PC-9 (cell line): Measurements from ENCODE around the gene KRTAP1-1. TPM values are rescaled to one million over a fixed set of nuclear protein-coding genes. Genes with fewer than 3 reads are reported as not detected.

Experiments
- BruUV-seq: library from RNA; stranded (reverse); fragments of 400-500 nt; replicated peaks from 2 replicates; lab custom pipeline; 2021; lab: Mats Ljungman, UMichigan
- CTCF ChIA-PET: fragments of 300-600 bp; sonication (Branson Sonifier 250); formaldehyde crosslinking; loops from one replicate; lab custom pipeline; 2022; ENCODE audit warnings: antibody characterized with exemption; lab: Charles Lee
- POLR2A ChIA-PET: fragments of 300-600 bp; sonication (Branson Sonifier 250); formaldehyde crosslinking; loops from one replicate; lab custom pipeline; 2022; ENCODE audit warnings: antibody characterized with exemption; ENCODE audit not compliant: unreplicated experiment; lab: Charles Lee
- DNase-seq, 2 experiments: peaks; one replicate each; pipeline versions ENCODE4 v3.0.0 to v3.0.0-alpha.2; 2015 to 2022; ENCODE audit warnings: mixed read lengths in 1 of 2
- H2AFZ ChIP-seq: fragments of 200-600 bp; sonication (generic); 2 replicates; pipeline ENCODE4 v1.8.1; 2017; ENCODE audit warnings: antibody characterized with exemption
- H3F3A ChIP-seq: fragments of 200-600 bp; sonication (generic); 2 replicates; pipeline ENCODE4 v1.8.1; 2017; ENCODE audit warnings: antibody characterized with exemption, mild to moderate bottlenecking, low read depth; ENCODE audit not compliant: insufficient read depth
- H3K27ac ChIP-seq: fragments of 200-600 bp; sonication (generic); 2 replicates; pipeline ENCODE4 v1.6.1; 2016; ENCODE audit warnings: mixed run types
- H3K27me3 ChIP-seq: fragments of 200-600 bp; sonication (generic); 2 replicates; pipeline ENCODE4 v1.6.1; 2016; ENCODE audit warnings: low read depth, mixed run types; ENCODE audit not compliant: insufficient read depth
- H3K36me3 ChIP-seq: fragments of 200-600 bp; sonication (generic); 2 replicates; pipeline ENCODE4 v1.6.1; 2016; ENCODE audit warnings: low read depth, mixed run types
- H3K4me1 ChIP-seq: fragments of 200-600 bp; sonication (generic); replicated peaks from 2 replicates; pipeline ENCODE4 v1.6.1; 2016; ENCODE audit warnings: mixed run types; ENCODE audit not compliant: insufficient read depth
- H3K4me2 ChIP-seq: fragments of 200-600 bp; sonication (generic); 2 replicates; pipeline ENCODE4 v1.6.1; 2017; ENCODE audit warnings: mixed run types
- H3K4me3 ChIP-seq: fragments of 200-600 bp; sonication (generic); 2 replicates; pipeline ENCODE4 v1.6.1; 2016; ENCODE audit warnings: mixed run types
- H3K79me2 ChIP-seq: fragments of 200-600 bp; sonication (generic); 2 replicates; pipeline ENCODE4 v1.6.1; 2017; ENCODE audit warnings: low read depth, mixed run types
- H3K9me2 ChIP-seq: fragments of 200-600 bp; sonication (generic); 2 replicates; pipeline ENCODE4 v1.8.1; 2017; ENCODE audit warnings: mild to moderate bottlenecking; ENCODE audit not compliant: insufficient read depth
- H3K9me3 ChIP-seq: fragments of 200-600 bp; sonication (generic); 2 replicates; pipeline ENCODE4 v1.8.1; 2016; ENCODE audit warnings: low read depth; ENCODE audit not compliant: insufficient read depth
- H4K20me1 ChIP-seq: fragments of 200-600 bp; sonication (generic); 2 replicates; pipeline ENCODE4 v1.8.1; 2017; ENCODE audit not compliant: insufficient read depth
- CTCF ChIP-seq: fragments of 200-600 bp; sonication (generic); conservative IDR thresholded peaks from 2 replicates; pipeline ENCODE4 v1.6.1; 2017; ENCODE audit warnings: mixed run types, antibody characterized with exemption, mild to moderate bottlenecking, moderate library complexity
- EZH2 ChIP-seq: fragments of 200-600 bp; sonication (generic); IDR thresholded peaks from 2 replicates; pipeline ENCODE4 v1.8.0; 2017; ENCODE audit warnings: antibody characterized with exemption, low read depth
- intact Hi-C: fragments of 100-400 bp; cut with micrococcal nuclease; formaldehyde crosslinking; loops from one replicate; pipeline ENCODE4 v1.10.0; 2022; ENCODE audit not compliant: unreplicated experiment
- total RNA-seq: library from RNA; stranded (reverse); gene quantifications from 2 replicates; pipeline ENCODE4 v1.2.3, GENCODE V29; 2021

KRTAP1-1 gene
- total RNA-seq, 1 experiment from 2014 or later: not detected

GRCh38 chr17:41015454-41015853 lies 25.8 kb downstream of the KRTAP1-1 start:
- H3K9me2 ChIP-seq: no peaks in the 10 kb centered on the region
- H3F3A ChIP-seq: peaks cover 28% of the 10 kb centered on the region
- ChIA-PET POLR2A (no interaction called here), CTCF (no interaction called here)
- no peaks in the 10 kb centered on the region for H3K36me3 ChIP-seq
- no peak for TF ChIP-seq EZH2
- no peak for TF ChIP-seq CTCF
- no peak overlapping the region for H3K4me2 ChIP-seq
- no peak overlapping the region for H3K27ac ChIP-seq
- H3K79me2 ChIP-seq: no peaks in the 10 kb centered on the region
- no peak overlapping the region for H2AFZ ChIP-seq
- H3K4me1 ChIP-seq: peaks cover 59% of the 10 kb centered on the region
- no peak for DNase-seq
- no peak overlapping the region for H3K4me3 ChIP-seq
- no peaks in the 10 kb centered on the region for H4K20me1 ChIP-seq
- BruUV-seq: no TSS peak
- no peaks in the 10 kb centered on the region for H3K9me3 ChIP-seq
- H3K27me3 ChIP-seq: no peaks in the 10 kb centered on the region
- intact Hi-C loops: no loop called here

DNA sequence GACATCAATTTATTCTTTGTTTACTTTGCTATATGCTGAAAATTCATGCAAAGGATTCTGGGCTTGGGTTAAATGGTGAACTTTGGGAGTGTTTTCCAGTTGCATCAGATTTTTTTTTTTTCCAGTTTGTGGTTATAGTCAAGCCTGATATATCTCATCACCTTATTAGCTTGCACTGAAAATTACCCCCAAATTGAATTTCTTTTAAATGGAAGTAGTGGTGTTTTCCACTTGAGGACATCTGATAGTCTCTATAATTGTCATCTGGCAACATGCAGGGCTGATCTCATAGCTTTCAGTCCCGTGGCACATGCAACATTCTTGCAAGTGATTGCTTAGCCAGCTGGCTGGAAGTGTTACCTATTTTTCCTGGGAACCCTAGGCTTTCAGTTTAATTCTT lies 27.6 kb downstream of the KRTAP1-1 start:
- no peak for DNase-seq
- Histone ChIP-seq H3K27me3 (no peaks in the 10 kb centered on the region), H3K9me3 (no peaks in the 10 kb centered on the region), H3K27ac (peak overlapping the region; percentile 85), H3K9me2 (no peaks in the 10 kb centered on the region), H3F3A (peaks cover 40% of the 10 kb centered on the region), H2AFZ (no peak overlapping the region), H3K4me1 (peaks cover 71% of the 10 kb centered on the region), H3K79me2 (no peaks in the 10 kb centered on the region), H3K36me3 (no peaks in the 10 kb centered on the region), H3K4me3 (no peak overlapping the region), H3K4me2 (peak overlapping the region; percentile 7; the same call in 1 of the 2 replicates), H4K20me1 (no peaks in the 10 kb centered on the region)
- POLR2A ChIA-PET: interaction anchor here (0.7 kb wide), 1 partner anchor 10 kb away, joined by 5 read pairs; no protein-coding TSS in a partner anchor
- no TSS peak for BruUV-seq
- CTCF ChIA-PET: no interaction called here
- no peak for TF ChIP-seq CTCF
- no peak for TF ChIP-seq EZH2
- intact Hi-C loops: no loop called here

- peak overlapping the region; percentile 85 for H3K27ac ChIP-seq
- no peaks in the 10 kb centered on the region for H3K27me3 ChIP-seq
- H3F3A ChIP-seq: peaks cover 44% of the 10 kb centered on the region
- peaks cover 71% of the 10 kb centered on the region for H3K4me1 ChIP-seq
- no peaks in the 10 kb centered on the region for H3K9me2 ChIP-seq
- ChIA-PET CTCF (no interaction called here), POLR2A (no interaction called here)
- TF ChIP-seq CTCF (no peak), EZH2 (no peak)
- H3K4me2 ChIP-seq: peak overlapping the region; percentile 15
- H3K9me3 ChIP-seq: no peaks in the 10 kb centered on the region
- no peak overlapping the region for H2AFZ ChIP-seq
- H3K36me3 ChIP-seq: no peaks in the 10 kb centered on the region
- intact Hi-C loops: no loop called here
- BruUV-seq: no TSS peak
- H4K20me1 ChIP-seq: no peaks in the 10 kb centered on the region
- peak in 1 of 2 experiments; percentile 93 for DNase-seq
- H3K79me2 ChIP-seq: no peaks in the 10 kb centered on the region
- no peak overlapping the region for H3K4me3 ChIP-seq
These were observed 28.1 kb downstream of the KRTAP1-1 start for GRCh38 chr17:41013181-41013580.
